Limb (tissue), 2 donors: Measurements from ENCODE around the gene OLFML1.
A peak's percentile ranks its signal among the peaks of the same experiment; 100 is the strongest.
"Not testable (repeated sequence)": the region's sequence is repeated elsewhere in the genome, so short reads cannot be mapped to it uniquely, and the experiment has no call there.

Source experiments
- DNase-seq, 2 donors: peaks; one replicate each; pipeline ENCODE4 v3.0.0-alpha.2; 2016; ENCODE audit errors: extremely low spot score in 2 of 2

Gene OLFML1

GRCh38 chr11:7511401-7511800 is 26.1 kb downstream of the OLFML1 start:
- DNase-seq: peak; percentile 38 to 54

GRCh38 chr11:7512525-7513233 is 27.4 kb downstream of the OLFML1 start:
- peak; percentile 50 to 57 for DNase-seq

GRCh38 chr11:7513234-7514098 is 28.2 kb downstream of the OLFML1 start, which contains the start of gene PPFIBP2:
TSS of gene PPFIBP2 (plus strand) at chr11:7513999. CDS start at chr11:7549476, 35,477 bp downstream.
- DNase-seq: peak; percentile 76 to 90

- DNase-seq: peak in 1 of 2 donors; percentile 53
These were observed 28.8 kb downstream of the OLFML1 start for GRCh38 chr11:7514099-7514591.

GRCh38 chr11:7515447-7515886 is 30.2 kb downstream of the OLFML1 start:
- no peak for DNase-seq

GRCh38 chr11:7516475-7516874 is 31.2 kb downstream of the OLFML1 start:
- DNase-seq: no peak

GRCh38 chr11:7517743-7518142 is 32.4 kb downstream of the OLFML1 start:
- not testable (repeated sequence) for DNase-seq

- no peak for DNase-seq
These were observed 33.7 kb downstream of the OLFML1 start for GRCh38 chr11:7518811-7519562.

- DNase-seq: no peak
These were observed 35.0 kb downstream of the OLFML1 start for GRCh38 chr11:7520011-7520942.

- no peak for DNase-seq
These were observed 35.7 kb downstream of the OLFML1 start for GRCh38 chr11:7520981-7521487.

- no peak for DNase-seq
These were observed 36.8 kb downstream of the OLFML1 start for GRCh38 chr11:7522121-7522520.

GRCh38 chr11:7522546-7522945 is 37.2 kb downstream of the OLFML1 start:
- DNase-seq: no peak

- DNase-seq: no peak
These were observed 38.3 kb downstream of the OLFML1 start for GRCh38 chr11:7523416-7524210.

- no peak for DNase-seq
These were observed 39.3 kb downstream of the OLFML1 start for GRCh38 chr11:7524462-7525235.

GRCh38 chr11:7525424-7525823 is 40.1 kb downstream of the OLFML1 start:
- DNase-seq: no peak

- DNase-seq: no peak
These were observed 41.7 kb downstream of the OLFML1 start for GRCh38 chr11:7527029-7527428.

GRCh38 chr11:7528514-7529049 is 43.3 kb downstream of the OLFML1 start:
- DNase-seq: no peak

GRCh38 chr11:7530013-7530640 is 44.8 kb downstream of the OLFML1 start:
- DNase-seq: no peak
